NCI-H2227 (cell line): Measurements from ENCODE around the gene SAMMSON.

Source experiments
- DNase-seq: peaks from one replicate; lab custom pipeline; 2025; ENCODE audit not compliant: unreplicated experiment; lab: John Stamatoyannopoulos, UW

SAMMSON gene

GRCh38 chr3:70085613-70086012 is 86.1 kb downstream of the SAMMSON start:
- DNase-seq = no peak

GRCh38 chr3:70086336-70086735 is 86.8 kb downstream of the SAMMSON start:
- DNase-seq = no peak

- no peak for DNase-seq
Observed at GRCh38 chr3:70090322-70090913, 90.9 kb downstream of the SAMMSON start.

GRCh38 chr3:70094197-70094596 is 94.7 kb downstream of the SAMMSON start:
- DNase-seq = no peak

GRCh38 chr3:70095260-70095659 is 95.7 kb downstream of the SAMMSON start:
- no peak for DNase-seq

- no peak for DNase-seq
Observed at GRCh38 chr3:70096376-70097066, 97.0 kb downstream of the SAMMSON start.

GRCh38 chr3:70097084-70097483 is 97.6 kb downstream of the SAMMSON start:
- DNase-seq = no peak

GRCh38 chr3:70108072-70108471 is 108.5 kb downstream of the SAMMSON start:
- DNase-seq = no peak

- no peak for DNase-seq
Observed at GRCh38 chr3:70108546-70108945, 109.0 kb downstream of the SAMMSON start.

- no peak for DNase-seq
Observed at GRCh38 chr3:70110066-70110465, 110.5 kb downstream of the SAMMSON start.

- no peak for DNase-seq
Observed at GRCh38 chr3:70111411-70111810, 111.9 kb downstream of the SAMMSON start.

- no peak for DNase-seq
Observed at GRCh38 chr3:70112751-70113150, 113.2 kb downstream of the SAMMSON start.

GRCh38 chr3:70114431-70114830 is 114.9 kb downstream of the SAMMSON start:
- DNase-seq = no peak

GRCh38 chr3:70119879-70120278 is 120.3 kb downstream of the SAMMSON start:
- no peak for DNase-seq
